ENCODE data around the gene ZNF585A.

The ZNF585A gene

DNA sequence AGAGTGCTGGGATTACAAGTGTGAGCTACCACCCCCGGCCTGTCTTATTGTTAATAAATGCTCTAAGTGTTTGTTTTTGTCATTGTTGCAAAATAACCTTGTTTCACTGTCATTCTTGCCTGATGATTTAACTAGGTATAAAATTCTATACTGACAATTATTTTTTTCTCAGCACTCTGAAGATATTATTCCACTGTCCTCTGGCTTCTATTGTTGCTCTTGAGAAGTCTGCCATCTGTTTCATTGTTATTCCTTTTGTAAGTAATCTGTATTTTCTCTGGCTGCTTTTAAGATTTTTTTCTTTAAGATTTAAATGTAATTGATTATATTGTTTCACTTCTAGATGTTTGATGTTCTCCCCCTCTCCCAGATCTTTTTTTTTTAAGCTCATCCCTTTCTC is 76.6 kb downstream of the ZNF585A start:
- no peak for DNase-seq (ENCODE audit: low read depth)
- in situ Hi-C loops (cut with HindIII; ENCODE audit: low sequenced_read_pairs): no loop called here
- TF ChIP-seq, protein P1, sequence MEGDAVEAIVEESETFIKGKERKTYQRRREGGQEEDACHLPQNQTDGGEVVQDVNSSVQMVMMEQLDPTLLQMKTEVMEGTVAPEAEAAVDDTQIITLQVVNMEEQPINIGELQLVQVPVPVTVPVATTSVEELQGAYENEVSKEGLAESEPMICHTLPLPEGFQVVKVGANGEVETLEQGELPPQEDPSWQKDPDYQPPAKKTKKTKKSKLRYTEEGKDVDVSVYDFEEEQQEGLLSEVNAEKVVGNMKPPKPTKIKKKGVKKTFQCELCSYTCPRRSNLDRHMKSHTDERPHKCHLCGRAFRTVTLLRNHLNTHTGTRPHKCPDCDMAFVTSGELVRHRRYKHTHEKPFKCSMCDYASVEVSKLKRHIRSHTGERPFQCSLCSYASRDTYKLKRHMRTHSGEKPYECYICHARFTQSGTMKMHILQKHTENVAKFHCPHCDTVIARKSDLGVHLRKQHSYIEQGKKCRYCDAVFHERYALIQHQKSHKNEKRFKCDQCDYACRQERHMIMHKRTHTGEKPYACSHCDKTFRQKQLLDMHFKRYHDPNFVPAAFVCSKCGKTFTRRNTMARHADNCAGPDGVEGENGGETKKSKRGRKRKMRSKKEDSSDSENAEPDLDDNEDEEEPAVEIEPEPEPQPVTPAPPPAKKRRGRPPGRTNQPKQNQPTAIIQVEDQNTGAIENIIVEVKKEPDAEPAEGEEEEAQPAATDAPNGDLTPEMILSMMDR (IDR thresholded peaks at IDR 0.05; ENCODE audit: low read depth, low read length, missing control alignments): no peak
- no peak overlapping the region for H3K4me3 ChIP-seq (ENCODE audit: low read depth, low read length)
